Mucosa of rectum (tissue), 2 donors: Measurements from ENCODE around the gene DYNLT2B.
A peak's percentile ranks its signal among the peaks of the same experiment; 100 is the strongest.
"Not testable (repeated sequence)": the region's sequence is repeated elsewhere in the genome, so short reads cannot be mapped to it uniquely, and the experiment has no call there.

Experiments used
- H3K27ac ChIP-seq, 2 donors: one replicate each; pipeline ENCODE4 v1.7.0; 2013; ENCODE audit warnings: inconsistent platforms in 2 of 2, low read depth in 2 of 2, low read length in 2 of 2
- H3K27me3 ChIP-seq, 2 donors: one replicate each; pipeline ENCODE4 v1.7.0; 2013; ENCODE audit warnings: low read length in 2 of 2; ENCODE audit not compliant: control insufficient read depth in 2 of 2, insufficient read depth in 2 of 2
- H3K36me3 ChIP-seq, 2 donors: one replicate each; pipeline ENCODE4 v1.7.0; 2013; ENCODE audit warnings: low read length in 2 of 2; ENCODE audit not compliant: control insufficient read depth in 2 of 2, insufficient read depth in 2 of 2
- H3K4me1 ChIP-seq, 2 donors: one replicate each; pipeline ENCODE4 v1.7.0; 2013; ENCODE audit warnings: low read length in 2 of 2, mild to moderate bottlenecking in 1 of 2; ENCODE audit not compliant: control insufficient read depth in 2 of 2, insufficient read depth in 2 of 2
- H3K4me3 ChIP-seq, 2 donors: one replicate each; pipeline ENCODE4 v1.7.0; 2013; ENCODE audit warnings: low read length in 2 of 2
- H3K9ac ChIP-seq, 2 donors: one replicate each; pipeline ENCODE4 v1.7.0; 2013; ENCODE audit warnings: low read length in 2 of 2, low read depth in 1 of 2, mild to moderate bottlenecking in 1 of 2
- H3K9me3 ChIP-seq, 2 donors: one replicate each; pipeline ENCODE4 v1.7.0; 2013; ENCODE audit warnings: low read length in 2 of 2; ENCODE audit not compliant: control insufficient read depth in 2 of 2
- donor health status: healthy.
- donor health status: Normal muscosa, but diverticular disease.

Gene DYNLT2B

GRCh38 chr3:196332168-196332567 lies 14.1 kb upstream of the DYNLT2B start:
- no peaks in the 10 kb centered on the region for H3K4me1 ChIP-seq
- H3K27ac ChIP-seq, result no peak overlapping the region
- H3K9me3 ChIP-seq, result no peaks in the 10 kb centered on the region
- H3K4me3 ChIP-seq, result no peak overlapping the region
- no peaks in the 10 kb centered on the region for H3K36me3 ChIP-seq
- no peak overlapping the region for H3K9ac ChIP-seq
- peaks cover 0 to 8% of the 10 kb centered on the region in 2 donors for H3K27me3 ChIP-seq

- Histone ChIP-seq H3K4me3 (no peak overlapping the region), H3K4me1 (no peaks in the 10 kb centered on the region), H3K36me3 (no peaks in the 10 kb centered on the region), H3K9ac (no peak overlapping the region), H3K9me3 (no peaks in the 10 kb centered on the region), H3K27me3 (peaks cover 0 to 5% of the 10 kb centered on the region in 2 donors), H3K27ac (no peak overlapping the region)
Observed at GRCh38 chr3:196327405-196327804, 9.4 kb upstream of the DYNLT2B start.

DNA sequence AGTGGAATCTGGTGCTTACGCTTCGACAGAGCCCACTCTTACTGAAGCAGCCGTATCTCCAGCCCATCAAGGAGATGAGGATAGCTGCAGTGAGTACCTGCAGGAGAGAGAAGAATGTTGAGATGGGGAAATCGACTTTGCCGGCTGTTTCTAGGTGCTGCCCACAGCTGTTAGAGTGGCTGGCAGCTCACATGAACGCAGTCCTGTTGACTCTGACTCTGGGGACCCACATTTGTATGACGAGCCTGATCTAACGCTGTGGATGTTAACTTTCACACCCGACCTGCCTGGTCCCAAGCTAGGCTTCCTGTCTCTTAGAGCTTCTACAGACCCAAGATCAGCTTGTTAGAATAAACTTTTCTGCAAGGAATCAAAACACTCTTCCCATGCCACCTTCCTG lies 8.9 kb upstream of the DYNLT2B start:
- H3K9me3 ChIP-seq, result no peaks in the 10 kb centered on the region
- H3K36me3 ChIP-seq, result no peaks in the 10 kb centered on the region
- no peaks in the 10 kb centered on the region for H3K4me1 ChIP-seq
- H3K27me3 ChIP-seq, result peaks cover 0 to 5% of the 10 kb centered on the region in 2 donors
- no peak overlapping the region for H3K27ac ChIP-seq
- H3K4me3 ChIP-seq, result no peak overlapping the region
- H3K9ac ChIP-seq, result no peak overlapping the region

GRCh38 chr3:196323691-196324090 lies 5.7 kb upstream of the DYNLT2B start:
- no peak overlapping the region for H3K27ac ChIP-seq
- no peaks in the 10 kb centered on the region for H3K9me3 ChIP-seq
- no peaks in the 10 kb centered on the region for H3K36me3 ChIP-seq
- no peak overlapping the region for H3K9ac ChIP-seq
- no peaks in the 10 kb centered on the region for H3K4me1 ChIP-seq
- no peak overlapping the region for H3K4me3 ChIP-seq
- peaks cover 0 to 5% of the 10 kb centered on the region in 2 donors for H3K27me3 ChIP-seq

DNA sequence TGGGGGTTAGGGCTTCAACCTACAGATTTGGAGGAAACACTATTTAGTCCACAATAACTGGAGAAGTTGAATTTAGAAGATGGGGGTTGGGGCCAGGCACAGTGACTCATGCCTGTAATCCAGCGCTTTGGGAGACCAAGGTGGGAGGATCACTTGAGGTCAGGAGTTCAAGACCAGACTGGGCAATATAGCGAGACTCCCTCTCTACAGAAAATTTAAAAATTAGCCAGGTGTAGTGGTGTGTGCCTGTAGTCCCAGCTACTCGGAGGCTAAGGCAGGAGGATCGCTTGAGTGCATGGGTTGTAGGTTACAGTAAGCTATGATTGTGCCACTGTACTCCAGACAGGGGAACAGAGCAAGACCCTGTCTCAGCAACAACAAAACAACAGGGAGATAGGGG lies 5.0 kb upstream of the DYNLT2B start:
- Histone ChIP-seq H3K9me3 (no peaks in the 10 kb centered on the region), H3K9ac (no peak overlapping the region), H3K27ac (no peak overlapping the region), H3K4me3 (no peak overlapping the region), H3K36me3 (no peaks in the 10 kb centered on the region), H3K4me1 (no peaks in the 10 kb centered on the region), H3K27me3 (peaks cover 0 to 5% of the 10 kb centered on the region in 2 donors)

- no peaks in the 10 kb centered on the region for H3K4me1 ChIP-seq
- H3K9ac ChIP-seq, result no peak overlapping the region
- H3K27ac ChIP-seq, result no peak overlapping the region
- H3K9me3 ChIP-seq, result no peaks in the 10 kb centered on the region
- no peak overlapping the region for H3K4me3 ChIP-seq
- H3K27me3 ChIP-seq, result no peaks in the 10 kb centered on the region
- H3K36me3 ChIP-seq, result no peaks in the 10 kb centered on the region
Observed at GRCh38 chr3:196321162-196321561, 3.1 kb upstream of the DYNLT2B start.

GRCh38 chr3:196320137-196320536 lies 2.1 kb upstream of the DYNLT2B start:
- H3K27me3 ChIP-seq, result no peaks in the 10 kb centered on the region
- H3K36me3 ChIP-seq, result no peaks in the 10 kb centered on the region
- no peaks in the 10 kb centered on the region for H3K4me1 ChIP-seq
- no peak overlapping the region for H3K9ac ChIP-seq
- no peak overlapping the region for H3K27ac ChIP-seq
- no peaks in the 10 kb centered on the region for H3K9me3 ChIP-seq
- no peak overlapping the region for H3K4me3 ChIP-seq

DNA sequence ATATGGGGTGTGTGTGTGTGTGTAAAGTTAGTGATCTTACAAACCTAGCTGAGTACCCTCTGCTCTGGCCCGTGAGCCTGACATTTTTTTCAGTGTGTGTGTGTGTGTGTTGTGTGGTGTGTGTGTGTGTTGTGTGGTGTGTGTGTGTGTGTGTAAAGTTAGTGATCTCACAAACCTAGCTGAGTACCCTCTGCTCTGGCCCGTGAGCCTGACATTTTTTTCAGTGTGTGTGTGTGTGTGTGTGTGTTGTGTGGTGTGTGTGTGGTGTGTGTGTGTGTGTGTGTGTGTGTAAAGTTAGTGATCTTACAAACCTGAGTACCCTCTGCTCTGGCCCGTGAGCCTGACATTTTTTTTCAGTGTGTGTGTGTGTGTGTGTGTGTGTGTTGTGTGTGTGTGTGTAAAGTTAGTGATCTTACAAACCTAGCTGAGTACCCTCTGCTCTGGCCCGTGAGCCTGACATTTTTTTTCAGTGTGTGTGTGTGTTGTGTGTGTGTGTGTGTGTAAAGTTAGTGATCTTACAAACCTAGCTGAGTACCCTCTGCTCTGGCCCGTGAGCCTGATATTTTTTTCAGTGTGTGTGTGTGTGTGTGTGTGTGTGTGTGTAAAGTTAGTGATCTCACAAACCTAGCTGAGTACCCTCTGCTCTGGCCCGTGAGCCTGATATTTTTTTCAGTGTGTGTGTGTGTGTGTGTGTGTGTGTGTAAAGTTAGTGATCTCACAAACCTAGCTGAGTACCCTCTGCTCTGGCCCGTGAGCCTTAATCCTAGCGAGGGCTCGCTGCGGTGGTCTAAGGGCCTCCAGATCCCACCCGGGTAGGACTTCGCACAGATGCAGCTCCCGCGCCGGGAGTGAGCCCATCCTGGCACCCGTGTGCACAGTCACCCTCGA lies 997 bp downstream of the DYNLT2B start:
- Histone ChIP-seq H3K27ac (peak overlapping the region; percentile 91), H3K4me3 (peak overlapping the region; percentile 86 to 92), H3K9ac (peak overlapping the region; percentile 74 to 88)
- H3K36me3 ChIP-seq, H3K27me3 ChIP-seq, H3K9me3 ChIP-seq, H3K4me1 ChIP-seq: not testable (repeated sequence)

- H3K36me3 ChIP-seq, result no peaks in the 10 kb centered on the region
- H3K4me1 ChIP-seq, result no peaks in the 10 kb centered on the region
- H3K9ac ChIP-seq, result no peak overlapping the region
- no peak overlapping the region for H3K4me3 ChIP-seq
- H3K9me3 ChIP-seq, result no peaks in the 10 kb centered on the region
- H3K27me3 ChIP-seq, result no peaks in the 10 kb centered on the region
- no peak overlapping the region for H3K27ac ChIP-seq
Observed at GRCh38 chr3:196315821-196316220, 2.2 kb downstream of the DYNLT2B start.

DNA sequence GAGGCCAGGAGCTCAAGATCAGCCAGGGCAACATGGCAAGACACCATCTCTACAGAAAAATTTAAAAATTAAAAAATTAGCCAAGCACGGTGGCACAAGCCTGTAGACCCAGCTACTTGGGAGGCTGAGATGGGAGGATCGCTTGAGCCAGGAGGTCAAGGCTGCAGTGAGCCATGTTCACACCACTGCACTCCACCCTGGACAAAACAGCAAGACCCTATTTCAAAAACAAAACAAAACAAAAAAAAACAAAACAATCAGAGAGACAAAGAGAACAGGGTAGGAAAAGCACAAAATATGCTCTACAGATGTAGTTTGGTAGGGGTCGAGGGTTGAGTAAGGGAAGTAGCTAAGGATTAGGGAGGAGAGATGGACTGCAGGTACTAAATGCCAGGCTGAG lies 3.4 kb downstream of the DYNLT2B start:
- no peak overlapping the region for H3K27ac ChIP-seq
- H3K36me3 ChIP-seq, result no peaks in the 10 kb centered on the region
- H3K27me3 ChIP-seq, result no peaks in the 10 kb centered on the region
- no peak overlapping the region for H3K4me3 ChIP-seq
- no peaks in the 10 kb centered on the region for H3K9me3 ChIP-seq
- no peaks in the 10 kb centered on the region for H3K4me1 ChIP-seq
- H3K9ac ChIP-seq, result no peak overlapping the region
